Measurements from ENCODE around the gene SPATS2.

DNA sequence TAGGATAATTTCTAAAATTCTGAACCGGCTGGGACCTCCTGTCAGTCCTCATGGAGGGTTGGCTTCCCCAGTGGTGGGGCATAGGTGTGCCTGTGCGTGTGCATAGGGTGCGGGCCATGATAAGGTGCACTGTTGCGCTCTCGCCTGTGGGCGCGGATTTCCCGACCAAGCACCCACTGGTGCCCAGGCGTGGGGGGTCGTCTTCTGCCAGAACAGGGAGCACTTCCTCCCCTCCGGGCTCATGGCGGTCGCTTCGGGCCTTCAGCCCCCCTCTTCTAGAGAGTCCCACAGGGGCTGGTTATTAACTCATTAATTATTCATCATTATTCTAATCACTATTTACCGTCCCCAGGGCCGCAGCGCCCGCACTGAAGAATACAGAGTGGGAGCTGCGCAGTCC lies 33.0 kb upstream of the SPATS2 start:
- TF ChIP-seq RBAK (tag by site-specific recombination; IDR thresholded peaks at IDR 0.05) = no peak
- TF ChIP-seq SP7 (tag by site-specific recombination; IDR thresholded peaks at IDR 0.05) = no peak
- no peak for TF ChIP-seq YY1 (tag by site-specific recombination; IDR thresholded peaks at IDR 0.05)
